Measurements from ENCODE around the gene COG1. TPM values are rescaled to one million over a fixed set of nuclear protein-coding genes. Genes with fewer than 3 reads are reported as not detected.

Gene COG1
- total RNA-seq, 1 donor from 2014 or later = 17.1 TPM

- no peak for DNase-seq (ENCODE audit: low read depth, low spot score)
Observed at GRCh38 chr17:73226556-73227172, 33.8 kb downstream of the COG1 start.

- DNase-seq (ENCODE audit: low read depth, low spot score) = no peak
Observed at GRCh38 chr17:73227379-73227778, 34.5 kb downstream of the COG1 start.

DNA sequence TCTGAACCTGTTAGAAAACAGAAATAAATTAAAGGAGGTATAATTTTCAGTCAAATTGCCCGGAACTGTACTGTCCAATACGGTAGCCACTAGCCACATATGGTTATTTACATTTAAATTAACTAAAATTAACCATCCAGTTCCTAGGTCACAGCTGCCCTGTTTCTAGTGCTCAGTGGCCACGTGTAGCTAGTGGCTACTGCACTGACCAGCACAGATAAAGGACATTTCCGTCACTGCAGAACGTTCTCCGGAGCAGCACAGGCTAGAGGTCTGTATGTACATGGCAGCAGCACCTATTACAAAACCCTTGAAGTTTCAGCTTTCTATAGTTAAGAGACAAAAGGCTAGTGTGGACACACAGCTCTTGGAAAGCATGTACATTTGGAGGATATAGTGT is 35.1 kb downstream of the COG1 start:
- no peak for DNase-seq (ENCODE audit: low read depth, low spot score)

DNA sequence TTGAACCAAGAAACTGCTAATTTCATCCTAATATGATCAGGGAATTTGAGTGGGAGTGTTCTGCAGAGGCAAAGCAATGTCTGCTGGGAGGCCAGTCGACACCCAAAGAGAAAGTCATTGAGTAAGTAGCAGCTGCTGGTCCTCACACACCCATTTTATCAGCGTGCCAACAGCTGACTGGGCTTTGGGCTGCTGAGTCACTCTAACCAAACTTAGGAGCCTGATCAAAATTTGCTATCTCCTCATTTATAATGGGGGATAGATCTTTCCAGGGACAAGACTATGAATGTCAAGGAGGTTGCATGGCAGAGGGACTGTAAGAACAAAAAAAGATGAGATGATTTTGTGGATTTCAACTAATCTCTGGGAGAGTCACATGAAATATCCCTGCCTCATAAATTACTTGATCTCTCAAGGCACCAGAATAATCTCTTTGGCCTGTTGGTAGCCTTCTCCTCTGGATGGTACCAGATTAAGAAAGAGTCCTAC is 35.9 kb downstream of the COG1 start:
- DNase-seq (ENCODE audit: low read depth, low spot score) = peak; percentile 22

GRCh38 chr17:73230088-73230487 is 37.2 kb downstream of the COG1 start:
- DNase-seq (ENCODE audit: low read depth, low spot score) = no peak

DNA sequence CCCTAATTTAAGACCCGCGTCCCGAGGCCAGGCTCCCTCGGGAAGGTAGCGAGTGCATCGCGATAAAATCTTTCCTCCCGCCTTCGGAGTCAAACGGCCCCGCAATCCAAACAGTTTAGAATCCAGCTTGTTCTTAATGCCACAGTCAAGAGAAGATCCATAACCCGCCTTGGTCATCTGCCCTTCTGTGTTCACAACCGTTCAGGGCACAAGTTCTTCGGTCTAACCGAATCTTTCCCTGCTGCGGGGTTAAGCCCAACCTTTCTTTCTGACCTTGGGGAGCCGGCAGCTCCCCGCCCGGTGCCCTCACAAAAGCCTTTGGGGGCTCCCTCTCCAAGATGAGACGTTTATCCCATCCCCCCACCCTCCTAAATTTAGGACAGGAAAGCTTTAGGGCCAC is 38.5 kb downstream of the COG1 start:
- no peak for DNase-seq (ENCODE audit: low read depth, low spot score)

DNA sequence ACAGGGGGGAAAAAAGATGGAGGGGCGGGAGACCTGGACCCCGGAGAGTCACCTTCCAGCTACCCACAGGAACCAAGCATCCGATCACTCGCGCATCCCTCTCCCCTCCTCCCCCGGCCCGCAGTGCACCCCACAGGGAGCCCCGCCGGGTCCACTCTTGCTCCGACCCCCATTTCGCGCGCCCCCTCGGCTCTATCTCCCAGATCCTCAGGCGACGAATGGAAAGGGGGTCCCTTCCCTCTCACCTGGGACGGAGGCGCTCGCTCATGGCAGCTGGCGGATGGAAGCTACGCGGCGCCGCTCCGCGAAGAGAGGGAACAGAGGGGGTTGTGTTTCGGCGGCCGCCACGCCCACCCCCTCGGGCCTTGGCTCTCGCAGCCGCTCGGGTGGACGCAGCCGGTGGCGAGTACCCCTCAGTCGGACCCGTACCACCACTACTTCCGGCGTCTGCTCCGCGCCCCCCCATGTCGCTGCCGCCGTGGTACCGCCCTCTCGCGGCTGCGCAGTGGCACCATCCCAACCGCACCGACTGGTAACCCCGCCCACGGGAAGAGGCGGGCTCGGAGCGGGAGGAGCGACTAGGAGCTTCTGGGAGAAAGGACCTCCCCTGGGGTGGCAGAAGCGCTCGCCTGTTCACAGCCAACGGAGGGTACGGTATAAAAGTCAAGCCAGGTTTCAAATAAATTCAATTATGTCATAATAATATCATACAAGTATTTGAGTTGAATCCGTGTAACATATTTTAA is 39.2 kb downstream of the COG1 start:
- DNase-seq (ENCODE audit: low read depth, low spot score) = peak; percentile 73

DNA sequence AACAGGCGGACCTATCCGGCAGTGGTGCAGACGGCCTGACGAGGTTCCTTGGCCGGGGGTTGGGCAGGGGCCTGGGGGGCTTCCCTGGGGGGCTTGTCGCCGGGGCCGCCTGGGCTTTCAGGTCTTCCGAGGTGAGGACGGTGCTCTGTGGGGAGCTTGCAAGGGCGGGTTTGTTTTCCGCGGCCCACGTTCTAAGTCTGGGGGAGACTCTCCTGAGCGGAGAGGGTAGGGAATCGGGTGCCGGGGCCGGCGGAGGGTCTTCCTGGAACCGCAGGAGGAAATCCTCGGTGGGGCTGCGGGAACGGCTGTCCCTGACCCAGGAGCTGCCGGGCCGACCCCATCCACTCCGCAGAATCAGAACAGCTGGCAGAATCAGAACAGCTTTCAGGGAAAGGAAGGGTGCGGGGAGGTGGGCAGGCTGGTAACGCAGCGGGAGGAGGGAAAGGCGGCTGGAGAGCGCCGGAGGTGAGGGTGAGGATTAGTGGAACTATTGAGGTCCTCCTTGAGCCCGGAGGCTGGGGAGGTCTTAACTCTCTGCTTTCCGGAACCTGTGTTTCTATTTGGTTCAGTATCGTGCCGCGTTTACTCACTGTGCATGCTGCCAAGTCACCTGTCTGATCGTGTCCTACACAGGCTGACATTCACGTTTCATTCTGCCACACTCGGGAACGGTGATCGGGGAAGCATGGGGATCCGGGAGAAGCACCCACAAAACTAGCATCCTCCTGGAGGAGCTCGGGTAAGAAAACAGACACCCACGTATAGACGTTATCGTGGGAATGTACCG is 39.9 kb downstream of the COG1 start:
- DNase-seq (ENCODE audit: low read depth, low spot score) = no peak

- DNase-seq (ENCODE audit: low read depth, low spot score) = no peak
Observed at GRCh38 chr17:73234736-73235135, 41.9 kb downstream of the COG1 start.

- no peak for DNase-seq (ENCODE audit: low read depth, low spot score)
Observed at GRCh38 chr17:73237714-73238113, 44.9 kb downstream of the COG1 start.

DNA sequence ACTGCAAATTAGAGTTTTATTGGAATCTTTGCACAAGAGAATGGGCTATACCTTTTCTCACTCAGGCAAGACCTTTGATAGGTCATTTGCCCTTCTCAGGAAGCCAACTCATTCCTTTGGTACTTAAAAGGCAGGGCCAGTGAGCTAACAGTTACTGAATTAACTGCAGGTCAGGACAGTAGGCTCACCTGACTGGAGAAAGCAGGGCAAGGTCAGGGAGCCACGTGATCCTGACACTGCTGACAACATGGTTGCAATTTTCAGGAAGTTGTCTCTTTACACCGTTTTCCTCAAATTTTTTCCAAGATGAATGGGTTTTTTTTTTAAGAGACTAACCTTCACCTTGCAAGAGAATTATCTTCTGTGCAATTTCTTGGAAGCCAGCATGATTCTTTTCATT is 47.7 kb downstream of the COG1 start:
- DNase-seq (ENCODE audit: low read depth, low spot score) = no peak

- DNase-seq (ENCODE audit: low read depth, low spot score) = no peak
Observed at GRCh38 chr17:73247726-73248125, 54.9 kb downstream of the COG1 start.

DNA sequence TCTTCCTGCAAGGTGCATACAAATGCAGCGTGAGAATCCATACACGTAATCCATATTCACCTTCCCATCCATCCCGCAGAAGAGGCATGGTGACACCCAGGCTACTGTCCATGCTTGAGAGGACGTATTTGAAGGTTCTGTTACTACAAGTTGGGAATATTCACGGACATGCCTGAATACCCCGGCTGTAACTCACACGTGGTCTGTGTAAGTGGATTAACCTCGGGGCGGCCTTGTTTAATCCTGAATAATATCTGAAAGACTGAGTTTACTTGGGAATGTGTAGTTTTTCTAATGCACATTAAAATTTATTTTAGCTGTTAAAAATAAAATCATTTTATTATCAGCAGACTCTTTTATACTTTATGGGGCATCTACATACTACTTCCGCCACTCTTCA is 55.7 kb downstream of the COG1 start:
- no peak for DNase-seq (ENCODE audit: low read depth, low spot score)

- DNase-seq (ENCODE audit: low read depth, low spot score) = no peak
Observed at GRCh38 chr17:73249700-73250099, 56.8 kb downstream of the COG1 start.

DNA sequence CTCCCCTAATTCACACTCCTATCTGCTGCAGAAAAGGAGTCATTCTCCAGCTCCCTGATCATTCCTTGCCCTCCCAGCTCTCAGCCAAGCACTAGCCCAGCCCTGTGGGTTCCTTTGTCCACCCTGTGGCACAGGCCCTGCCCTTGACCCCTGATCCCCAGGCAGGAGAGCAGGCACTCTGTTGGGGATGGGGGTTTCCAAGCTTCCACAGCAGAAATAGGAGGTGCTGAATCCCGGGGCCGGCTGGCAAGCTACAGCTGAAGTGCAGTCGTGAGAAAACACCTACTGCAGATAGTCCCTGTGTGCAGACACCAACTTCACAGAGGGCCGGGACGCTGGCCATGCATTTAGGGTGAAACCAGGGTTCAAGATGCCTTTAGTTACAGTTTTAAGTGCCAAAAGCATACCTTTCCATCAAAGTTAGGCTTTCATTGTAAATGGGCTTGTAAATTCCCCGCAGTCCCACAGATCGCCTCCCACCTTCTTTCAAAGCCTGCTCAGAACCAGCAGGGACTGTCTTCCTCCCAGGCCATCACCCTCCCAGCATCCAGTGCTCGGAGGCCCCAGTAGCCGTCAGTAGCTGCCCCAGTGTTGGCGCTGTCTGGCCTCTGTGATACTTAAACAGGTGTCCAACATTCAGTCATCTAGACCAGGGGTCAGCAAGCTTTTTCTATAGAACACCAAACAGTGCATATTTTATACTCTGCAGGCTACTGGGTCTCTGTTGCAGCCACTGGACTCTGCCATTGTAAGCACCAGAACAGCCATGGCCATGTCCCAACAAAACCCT is 58.2 kb downstream of the COG1 start:
- DNase-seq (ENCODE audit: low read depth, low spot score) = no peak

DNA sequence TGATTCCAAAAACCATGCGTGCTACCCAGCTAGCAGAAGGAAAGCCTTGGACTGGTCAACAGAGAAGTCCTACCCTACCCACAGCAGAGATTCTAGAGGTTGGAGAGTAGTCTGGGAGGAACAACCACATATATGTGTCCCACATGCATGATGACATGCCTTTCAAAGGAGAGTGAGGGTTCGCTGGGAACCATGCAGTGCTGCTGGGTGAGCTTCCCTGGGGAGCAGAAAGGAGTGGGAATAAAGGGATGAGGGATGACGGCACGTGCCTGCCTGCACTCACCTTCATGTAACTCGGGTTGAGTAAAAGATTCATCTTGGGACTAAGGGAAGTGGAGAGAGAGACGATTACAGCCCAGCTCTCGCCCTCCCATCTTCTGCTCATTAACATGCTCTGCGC is 59.0 kb downstream of the COG1 start:
- no peak for DNase-seq (ENCODE audit: low read depth, low spot score)

DNA sequence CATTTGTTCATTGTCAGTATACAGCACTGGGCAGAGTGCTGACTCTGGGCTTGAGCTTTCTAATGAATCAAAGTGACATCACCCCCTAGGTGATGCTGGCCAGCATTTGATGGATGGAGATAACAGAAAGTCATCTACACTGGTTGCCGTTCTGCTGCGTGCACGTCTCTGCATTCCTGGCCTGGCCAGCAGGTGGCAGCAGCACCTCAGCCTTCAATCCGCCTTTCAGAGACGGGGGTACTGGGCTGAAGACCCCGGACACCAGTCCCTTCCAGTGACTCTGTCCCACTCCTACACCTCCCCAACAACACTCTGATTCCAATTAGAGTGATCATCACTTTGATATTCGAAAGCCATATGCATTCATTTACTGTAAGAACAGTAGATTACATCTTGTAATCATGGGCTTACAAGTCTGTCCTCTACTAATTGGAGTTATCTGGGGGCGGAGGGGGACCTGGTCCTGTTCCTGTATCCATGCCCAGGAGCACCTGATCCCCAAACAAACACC is 62.9 kb downstream of the COG1 start:
- no peak for DNase-seq (ENCODE audit: low read depth, low spot score)

DNA sequence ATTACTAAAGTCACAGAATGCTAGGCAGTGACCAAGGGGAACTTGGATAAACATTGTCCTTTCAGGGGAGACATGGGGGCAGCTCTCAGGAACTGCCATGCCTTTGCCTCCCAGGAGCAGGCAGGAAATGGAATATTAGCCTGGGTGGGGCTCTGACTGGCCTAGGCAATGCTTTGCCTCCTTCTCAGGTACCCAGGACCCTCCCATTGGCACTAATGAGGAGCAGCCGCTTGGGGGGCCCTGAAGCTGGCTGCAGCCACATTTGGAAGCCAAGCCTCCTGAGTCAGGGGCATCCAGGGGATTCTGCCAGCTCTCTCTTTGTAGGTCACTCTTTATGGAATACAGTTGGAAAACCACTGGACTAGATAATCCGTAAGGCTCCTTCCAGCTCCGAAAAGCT is 63.4 kb downstream of the COG1 start:
- no peak for DNase-seq (ENCODE audit: low read depth, low spot score)

- no peak for DNase-seq (ENCODE audit: low read depth, low spot score)
Observed at GRCh38 chr17:73257516-73257915, 64.7 kb downstream of the COG1 start.

Data from pulmonary artery endothelial cell (primary cell).